Karpas-422 (cell line): ENCODE data around the gene RAB33B. TPM values are rescaled to one million over a fixed set of nuclear protein-coding genes. Genes with fewer than 3 reads are reported as not detected.

Experiments used
- DNase-seq: peaks from one replicate; pipeline ENCODE4 v3.0.0-alpha.2; 2015
- H2AFZ ChIP-seq: fragments of 200-600 bp; sonication (generic); 2 replicates; pipeline ENCODE4 v1.6.1; 2014; ENCODE audit warnings: antibody characterized with exemption, low read length, mixed read lengths
- H3K27ac ChIP-seq: fragments of 200-600 bp; sonication (generic); 2 replicates; pipeline ENCODE4 v1.5.1; 2014; ENCODE audit warnings: mild to moderate bottlenecking, low read length, moderate library complexity
- H3K27me3 ChIP-seq: fragments of 200-600 bp; sonication (generic); 2 replicates; pipeline ENCODE4 v1.6.1; 2014; ENCODE audit warnings: low read length, mixed read lengths
- H3K36me3 ChIP-seq: fragments of 200-600 bp; sonication (generic); 2 replicates; pipeline ENCODE4 v1.6.1; 2014; ENCODE audit warnings: low read length, mixed read lengths; ENCODE audit not compliant: insufficient read depth
- H3K4me1 ChIP-seq: fragments of 200-600 bp; sonication (generic); 2 replicates; pipeline ENCODE4 v1.6.1; 2014; ENCODE audit warnings: mild to moderate bottlenecking, low read length, mixed read lengths
- H3K4me2 ChIP-seq: fragments of 200-600 bp; sonication (generic); 2 replicates; pipeline ENCODE4 v1.6.1; 2014; ENCODE audit warnings: low read length, low read depth, mild to moderate bottlenecking; ENCODE audit not compliant: poor library complexity, severe bottlenecking
- H3K4me3 ChIP-seq: fragments of 200-600 bp; sonication (generic); 2 replicates; pipeline ENCODE4 v1.5.1; 2014; ENCODE audit warnings: mild to moderate bottlenecking, antibody characterized with exemption, low read length, mixed read lengths
- H3K79me2 ChIP-seq: fragments of 200-600 bp; sonication (generic); 2 replicates; pipeline ENCODE4 v1.6.1; 2014; ENCODE audit warnings: mild to moderate bottlenecking, low read length, mixed read lengths
- H3K9ac ChIP-seq: fragments of 200-600 bp; sonication (generic); 2 replicates; pipeline ENCODE4 v1.6.0; 2014; ENCODE audit warnings: low read length
- H3K9me2 ChIP-seq: fragments of 200-600 bp; sonication (generic), shearing (Covaris generic); replicated peaks from 2 replicates; pipeline ENCODE4 v1.6.0; 2014; ENCODE audit warnings: mild to moderate bottlenecking, low read length, moderate library complexity; ENCODE audit not compliant: insufficient read depth
- H3K9me3 ChIP-seq: fragments of 300-700, 200-600 bp; sonication (generic); 2 replicates; pipeline ENCODE4 v1.6.1; 2014; ENCODE audit warnings: low read length, mixed read lengths
- H4K20me1 ChIP-seq: fragments of 200-600 bp; sonication (generic); 2 replicates; pipeline ENCODE4 v1.6.1; 2014; ENCODE audit warnings: mild to moderate bottlenecking, antibody characterized with exemption, low read length, low read depth; ENCODE audit not compliant: insufficient read depth
- total RNA-seq: library from RNA; depleted of rRNA; stranded (reverse); fragments of >200 nt; shearing (Covaris generic); gene quantifications from 2 replicates; pipeline ENCODE4 v1.2.3, GENCODE V29; 2014; ENCODE audit warnings: low replicate concordance

The RAB33B gene
- total RNA-seq, 1 experiment from 2014 or later = 17.2 TPM

- H2AFZ ChIP-seq = no peak overlapping the region
- H3K4me3 ChIP-seq = no peak overlapping the region
- no peaks in the 10 kb centered on the region for H3K79me2 ChIP-seq
- H3K27ac ChIP-seq = no peak overlapping the region
- H3K27me3 ChIP-seq = no peaks in the 10 kb centered on the region
- no peak overlapping the region for H3K4me2 ChIP-seq
- H4K20me1 ChIP-seq = no peaks in the 10 kb centered on the region
- H3K9me2 ChIP-seq = no peaks in the 10 kb centered on the region
- H3K9ac ChIP-seq = no peak overlapping the region
- no peaks in the 10 kb centered on the region for H3K4me1 ChIP-seq
- no peaks in the 10 kb centered on the region for H3K9me3 ChIP-seq
- DNase-seq = no peak
- peaks cover 71% of the 10 kb centered on the region for H3K36me3 ChIP-seq
Observed at GRCh38 chr4:139514382-139515059, 60.6 kb downstream of the RAB33B start.

DNA sequence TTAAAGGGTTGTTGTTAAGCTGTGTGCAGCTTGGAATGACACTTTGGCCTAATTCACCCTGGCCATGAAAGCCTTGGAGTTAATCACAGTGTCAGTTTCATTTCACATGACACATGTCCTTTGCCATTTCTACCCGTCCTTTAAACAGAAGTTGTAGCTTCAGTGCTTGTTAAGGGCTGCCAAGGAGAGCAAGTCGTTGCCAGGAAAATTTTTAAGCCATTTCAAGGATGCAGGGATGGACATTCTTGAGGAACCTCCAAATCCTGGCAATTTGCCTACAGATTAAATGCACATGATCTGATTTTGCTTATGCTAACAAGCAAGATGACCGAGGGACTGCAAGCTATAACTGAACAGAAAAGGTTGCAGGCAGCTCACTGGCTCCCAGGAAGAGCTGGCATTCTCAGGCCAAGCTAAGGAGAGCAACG, 61.6 kb downstream of the RAB33B start:
- Histone ChIP-seq H4K20me1 (no peaks in the 10 kb centered on the region), H3K27ac (no peak overlapping the region), H3K27me3 (no peaks in the 10 kb centered on the region), H2AFZ (no peak overlapping the region), H3K9ac (no peak overlapping the region), H3K4me2 (no peak overlapping the region), H3K9me2 (no peaks in the 10 kb centered on the region), H3K36me3 (peaks cover 77% of the 10 kb centered on the region), H3K79me2 (no peaks in the 10 kb centered on the region), H3K4me1 (no peaks in the 10 kb centered on the region), H3K4me3 (no peak overlapping the region), H3K9me3 (no peaks in the 10 kb centered on the region)
- no peak for DNase-seq

DNA sequence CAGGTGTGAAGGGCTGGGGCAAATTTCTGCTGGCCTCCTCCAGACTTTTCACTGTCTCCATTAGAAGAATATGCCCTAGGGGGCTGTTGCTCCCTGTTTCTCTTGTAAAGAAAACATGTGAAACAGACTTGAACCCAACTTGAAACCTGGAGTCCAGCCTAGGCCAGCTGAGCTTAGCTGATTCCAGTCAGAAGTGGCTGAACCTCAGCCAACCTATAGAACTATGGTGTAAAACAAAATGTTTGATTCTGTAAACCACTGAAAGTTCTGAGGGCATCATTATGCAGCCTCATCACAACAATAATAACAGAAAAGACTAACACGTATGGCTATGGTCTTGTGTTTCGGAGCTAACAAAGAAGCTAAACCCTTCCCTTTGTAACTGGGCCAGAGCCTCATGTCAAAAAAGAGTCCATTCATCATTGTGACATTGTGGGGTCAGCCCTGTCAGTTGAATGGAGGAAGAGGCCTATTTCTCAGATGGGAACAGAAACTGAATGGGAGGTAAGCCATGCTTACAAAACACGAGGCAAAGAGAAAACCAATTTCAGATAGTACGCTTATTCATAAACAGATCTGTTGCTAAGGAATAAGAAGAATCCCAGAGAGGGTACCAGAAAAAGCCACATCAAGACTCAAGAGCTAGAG, 68.0 kb downstream of the RAB33B start:
- Histone ChIP-seq H3K36me3 (peaks cover 65% of the 10 kb centered on the region), H3K9me2 (no peaks in the 10 kb centered on the region), H3K27ac (no peak overlapping the region), H3K4me1 (no peaks in the 10 kb centered on the region), H4K20me1 (no peaks in the 10 kb centered on the region), H3K9me3 (no peaks in the 10 kb centered on the region), H3K9ac (no peak overlapping the region), H2AFZ (no peak overlapping the region), H3K4me2 (no peak overlapping the region), H3K27me3 (no peaks in the 10 kb centered on the region), H3K4me3 (no peak overlapping the region), H3K79me2 (peaks cover 12% of the 10 kb centered on the region)
- no peak for DNase-seq

GRCh38 chr4:139522457-139522856, 68.5 kb downstream of the RAB33B start:
- Histone ChIP-seq H3K4me3 (no peak overlapping the region), H3K79me2 (peaks cover 18% of the 10 kb centered on the region), H3K4me2 (no peak overlapping the region), H3K4me1 (no peaks in the 10 kb centered on the region), H3K9me3 (no peaks in the 10 kb centered on the region), H3K9me2 (no peaks in the 10 kb centered on the region), H3K36me3 (peaks cover 63% of the 10 kb centered on the region), H3K9ac (no peak overlapping the region), H2AFZ (no peak overlapping the region), H3K27ac (no peak overlapping the region), H3K27me3 (no peaks in the 10 kb centered on the region), H4K20me1 (no peaks in the 10 kb centered on the region)
- DNase-seq = no peak

GRCh38 chr4:139523076-139523475, 69.2 kb downstream of the RAB33B start:
- no peaks in the 10 kb centered on the region for H3K9me2 ChIP-seq
- no peak overlapping the region for H3K4me3 ChIP-seq
- H3K79me2 ChIP-seq = peaks cover 23% of the 10 kb centered on the region
- no peak overlapping the region for H2AFZ ChIP-seq
- no peaks in the 10 kb centered on the region for H3K27me3 ChIP-seq
- peaks cover 64% of the 10 kb centered on the region for H3K36me3 ChIP-seq
- H3K4me2 ChIP-seq = no peak overlapping the region
- H3K27ac ChIP-seq = no peak overlapping the region
- H3K9ac ChIP-seq = no peak overlapping the region
- DNase-seq = no peak
- no peaks in the 10 kb centered on the region for H3K4me1 ChIP-seq
- H4K20me1 ChIP-seq = no peaks in the 10 kb centered on the region
- H3K9me3 ChIP-seq = no peaks in the 10 kb centered on the region

DNA sequence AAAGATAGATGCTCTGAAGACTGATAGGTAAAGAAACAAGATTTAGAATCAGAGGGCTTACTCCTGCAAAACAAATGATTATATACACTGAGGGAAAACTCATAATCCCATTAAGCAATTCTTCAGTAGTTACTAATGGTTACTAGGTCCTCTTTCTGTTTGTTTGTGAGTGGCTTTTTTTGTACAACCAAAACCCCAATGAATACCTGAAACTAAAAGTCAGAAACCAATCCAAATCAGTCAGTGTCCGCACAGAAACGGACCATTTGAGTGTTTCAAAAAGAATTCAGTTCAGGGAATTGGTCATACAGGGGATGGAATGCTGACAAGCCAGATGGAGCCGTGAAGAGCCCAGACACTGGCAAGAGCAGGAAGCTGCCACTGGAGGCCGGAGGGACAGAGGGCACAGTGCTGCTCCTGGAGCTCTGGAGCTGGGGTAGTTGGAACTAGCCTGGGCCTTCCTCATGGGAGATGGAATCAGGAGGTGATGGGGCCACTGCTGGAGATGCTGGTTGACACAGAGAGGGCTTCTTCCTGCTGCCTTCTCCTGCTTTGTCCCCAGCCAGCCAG, 70.2 kb downstream of the RAB33B start:
- H2AFZ ChIP-seq = no peak overlapping the region
- H3K36me3 ChIP-seq = peaks cover 64% of the 10 kb centered on the region
- no peak overlapping the region for H3K9ac ChIP-seq
- H3K27ac ChIP-seq = no peak overlapping the region
- H3K79me2 ChIP-seq = peaks cover 34% of the 10 kb centered on the region
- H4K20me1 ChIP-seq = no peaks in the 10 kb centered on the region
- no peaks in the 10 kb centered on the region for H3K9me2 ChIP-seq
- DNase-seq = no peak
- H3K4me2 ChIP-seq = no peak overlapping the region
- H3K9me3 ChIP-seq = no peaks in the 10 kb centered on the region
- no peaks in the 10 kb centered on the region for H3K27me3 ChIP-seq
- H3K4me1 ChIP-seq = no peaks in the 10 kb centered on the region
- H3K4me3 ChIP-seq = no peak overlapping the region

GRCh38 chr4:139525414-139525813, 71.5 kb downstream of the RAB33B start:
- H3K27ac ChIP-seq = no peak overlapping the region
- H3K9me3 ChIP-seq = no peaks in the 10 kb centered on the region
- no peaks in the 10 kb centered on the region for H3K27me3 ChIP-seq
- H3K4me1 ChIP-seq = no peaks in the 10 kb centered on the region
- no peak overlapping the region for H3K9ac ChIP-seq
- H2AFZ ChIP-seq = no peak overlapping the region
- H3K9me2 ChIP-seq = no peaks in the 10 kb centered on the region
- H4K20me1 ChIP-seq = no peaks in the 10 kb centered on the region
- DNase-seq = no peak
- H3K4me3 ChIP-seq = no peak overlapping the region
- peaks cover 46% of the 10 kb centered on the region for H3K79me2 ChIP-seq
- H3K36me3 ChIP-seq = peaks cover 61% of the 10 kb centered on the region
- H3K4me2 ChIP-seq = no peak overlapping the region
